Liver (tissue), 3 donors: ENCODE data around the gene INSM1.

Source experiments
- CTCF ChIP-seq: fragments of 150-350 bp; IDR thresholded peaks from 2 replicates; pipeline ENCODE4 v1.5.1; 2017; ENCODE audit warnings: improper control_type of control experiment, low read depth, low read length; ENCODE audit not compliant: missing input control
- GABPA ChIP-seq, 2 donors: IDR thresholded peaks in 1 of 2; conservative IDR thresholded peaks in 1 of 2; 2 replicates each; pipeline ENCODE4 v1.6.1; 2016; ENCODE audit warnings: antibody characterized with exemption in 2 of 2, mild to moderate bottlenecking in 1 of 2, moderate library complexity in 1 of 2
- NR2F2 ChIP-seq: IDR thresholded peaks from 2 replicates; pipeline ENCODE4 v1.6.1; 2016; ENCODE audit warnings: antibody characterized with exemption
- REST ChIP-seq: IDR thresholded peaks from 2 replicates; pipeline ENCODE4 v1.6.1; 2016; ENCODE audit warnings: antibody characterized with exemption, mild to moderate bottlenecking
- RXRA ChIP-seq, 2 donors: IDR thresholded peaks; 2 replicates each; pipeline ENCODE4 v1.6.1; 2017 to 2018; ENCODE audit warnings: antibody characterized with exemption in 2 of 2, mild to moderate bottlenecking in 1 of 2
- SP1 ChIP-seq: IDR thresholded peaks from 2 replicates; pipeline ENCODE4 v1.6.1; 2018; ENCODE audit warnings: antibody characterized with exemption, mild to moderate bottlenecking
- TAF1 ChIP-seq: conservative IDR thresholded peaks from 2 replicates; pipeline ENCODE4 v1.6.1; 2016; ENCODE audit warnings: antibody characterized with exemption, mild to moderate bottlenecking
- YY1 ChIP-seq: IDR thresholded peaks from 2 replicates; pipeline ENCODE4 v1.6.1; 2016; ENCODE audit warnings: antibody characterized with exemption, mild to moderate bottlenecking
- donor health status: healthy.
- donor health status: healthy.

- TF ChIP-seq CTCF (no peak), TAF1 (no peak), YY1 (no peak), GABPA (IDR thresholded peaks at IDR 0.05 in 1 of 2, conservative IDR thresholded peaks at IDR 0.05 in 1 of 2) (no peak), REST (no peak), NR2F2 (no peak), RXRA (IDR thresholded peaks at IDR 0.05) (no peak), SP1 (no peak)
These were observed 23.4 kb upstream of the INSM1 start for GRCh38 chr20:20344476-20344875.
